Tibial artery (tissue), 4 donors: ENCODE results near the gene AXIN1.
"Not testable (repeated sequence)": the region's sequence is repeated elsewhere in the genome, so short reads cannot be mapped to it uniquely, and the experiment has no call there.

Experiments
- DNase-seq, 2 donors: peaks; one replicate each; pipeline ENCODE4 v3.0.0-alpha.2; 2019
- H3K27ac ChIP-seq, 2 donors: fragments of 200-600 bp; sonication (generic) in 1 of 2; 1 replicate in 1 of 2; 2 replicates in 1 of 2; pipeline ENCODE4 v1.5.1; 2018 to 2019; ENCODE audit warnings: mild to moderate bottlenecking in 1 of 2
- H3K27me3 ChIP-seq, 2 donors: fragments of 200-600 bp; sonication (generic) in 1 of 2; one replicate each; pipeline versions ENCODE4 v1.5.1 to v1.6.0; 2016 to 2019
- H3K36me3 ChIP-seq, 3 donors: fragments of 200-600 bp; sonication (generic) in 2 of 3; one replicate each; pipeline ENCODE4 v1.5.1; 2016 to 2019; ENCODE audit warnings: mild to moderate bottlenecking in 2 of 3
- H3K4me1 ChIP-seq, 4 donors: fragments of 200-600 bp; sonication (generic) in 2 of 4; 1 replicate in 3 of 4; 2 replicates in 1 of 4; pipeline ENCODE4 v1.5.1; 2016 to 2019
- H3K4me3 ChIP-seq, 2 donors: fragments of 200-600 bp; sonication (generic) in 1 of 2; 1 replicate in 1 of 2; 2 replicates in 1 of 2; pipeline ENCODE4 v1.5.1; 2018 to 2019; ENCODE audit warnings: mild to moderate bottlenecking in 2 of 2
- H3K9me3 ChIP-seq, 3 donors: fragments of 200-600 bp; sonication (generic) in 1 of 3; one replicate each; pipeline ENCODE4 v1.5.1; 2016 to 2019
- intact Hi-C: fragments of 100-400 bp; cut with DNase I; formaldehyde crosslinking; loops from one replicate; pipeline ENCODE4 v1.15.0; 2023; ENCODE audit warnings: low total_unique reads
- TF ChIP-seq, protein P1 (sequence below), 2 experiments: fragments of 200-600 bp in 1 of 2; fragments of 450-650 bp in 1 of 2; IDR thresholded peaks; one replicate each; pipeline ENCODE4 v1.5.1; 2017 to 2019; ENCODE audit warnings: antibody characterized with exemption in 2 of 2, mild to moderate bottlenecking in 1 of 2, moderate library complexity in 1 of 2

AXIN1 gene

DNA sequence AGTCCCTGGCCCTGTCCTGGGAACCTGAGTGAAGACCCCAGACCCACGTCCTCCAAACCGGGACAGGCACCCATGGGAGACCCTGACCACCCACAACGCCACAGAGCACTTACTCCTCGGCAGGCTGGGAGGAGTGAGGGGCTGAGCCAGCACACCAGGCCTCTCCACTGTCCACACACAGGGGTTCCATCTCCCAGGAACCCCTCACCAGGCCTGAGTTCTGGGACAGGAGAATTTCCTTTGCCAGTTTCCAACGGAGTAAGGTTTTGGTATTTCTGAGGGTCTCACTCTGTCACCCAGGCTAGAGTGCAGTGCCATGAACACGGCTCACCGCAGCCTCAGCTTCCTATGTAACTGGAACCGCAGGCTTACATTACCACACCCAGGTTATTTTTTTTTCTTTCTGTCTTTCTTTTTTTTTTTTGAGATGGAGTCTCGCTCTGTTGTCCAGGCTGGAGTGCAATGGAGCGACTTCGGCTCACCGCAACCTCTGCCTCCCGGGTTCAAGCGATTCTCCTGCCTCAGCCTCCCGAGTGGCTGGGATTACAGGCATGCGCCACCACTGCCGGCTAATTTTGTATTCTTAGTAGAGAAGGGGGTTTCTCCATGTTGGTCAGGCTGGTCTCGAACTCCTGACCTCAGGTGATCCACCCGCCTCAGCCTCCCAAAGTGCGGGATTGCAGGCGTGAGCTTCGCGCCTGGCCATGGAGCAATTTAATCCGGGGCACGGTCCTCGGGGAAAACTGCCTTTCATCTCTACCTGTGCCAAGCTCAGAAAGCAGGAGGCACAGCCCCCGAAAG is 27.6 kb upstream of the AXIN1 start:
- H3K36me3 ChIP-seq, result peaks cover 16 to 27% (median 21%) of the 10 kb centered on the region in 3 donors
- TF ChIP-seq, protein P1, sequence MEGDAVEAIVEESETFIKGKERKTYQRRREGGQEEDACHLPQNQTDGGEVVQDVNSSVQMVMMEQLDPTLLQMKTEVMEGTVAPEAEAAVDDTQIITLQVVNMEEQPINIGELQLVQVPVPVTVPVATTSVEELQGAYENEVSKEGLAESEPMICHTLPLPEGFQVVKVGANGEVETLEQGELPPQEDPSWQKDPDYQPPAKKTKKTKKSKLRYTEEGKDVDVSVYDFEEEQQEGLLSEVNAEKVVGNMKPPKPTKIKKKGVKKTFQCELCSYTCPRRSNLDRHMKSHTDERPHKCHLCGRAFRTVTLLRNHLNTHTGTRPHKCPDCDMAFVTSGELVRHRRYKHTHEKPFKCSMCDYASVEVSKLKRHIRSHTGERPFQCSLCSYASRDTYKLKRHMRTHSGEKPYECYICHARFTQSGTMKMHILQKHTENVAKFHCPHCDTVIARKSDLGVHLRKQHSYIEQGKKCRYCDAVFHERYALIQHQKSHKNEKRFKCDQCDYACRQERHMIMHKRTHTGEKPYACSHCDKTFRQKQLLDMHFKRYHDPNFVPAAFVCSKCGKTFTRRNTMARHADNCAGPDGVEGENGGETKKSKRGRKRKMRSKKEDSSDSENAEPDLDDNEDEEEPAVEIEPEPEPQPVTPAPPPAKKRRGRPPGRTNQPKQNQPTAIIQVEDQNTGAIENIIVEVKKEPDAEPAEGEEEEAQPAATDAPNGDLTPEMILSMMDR (IDR thresholded peaks at IDR 0.05), result no peak
- peak overlapping the region in 1 of 2 donors; percentile 64 for H3K27ac ChIP-seq
- H3K9me3 ChIP-seq, result no peaks in the 10 kb centered on the region
- intact Hi-C loops, result no loop called here
- H3K27me3 ChIP-seq, result no peaks in the 10 kb centered on the region
- peak overlapping the region; percentile 83 to 96 for H3K4me3 ChIP-seq
- H3K4me1 ChIP-seq, result peaks cover 0 to 41% (median 22%) of the 10 kb centered on the region in 4 donors
- DNase-seq, result no peak

DNA sequence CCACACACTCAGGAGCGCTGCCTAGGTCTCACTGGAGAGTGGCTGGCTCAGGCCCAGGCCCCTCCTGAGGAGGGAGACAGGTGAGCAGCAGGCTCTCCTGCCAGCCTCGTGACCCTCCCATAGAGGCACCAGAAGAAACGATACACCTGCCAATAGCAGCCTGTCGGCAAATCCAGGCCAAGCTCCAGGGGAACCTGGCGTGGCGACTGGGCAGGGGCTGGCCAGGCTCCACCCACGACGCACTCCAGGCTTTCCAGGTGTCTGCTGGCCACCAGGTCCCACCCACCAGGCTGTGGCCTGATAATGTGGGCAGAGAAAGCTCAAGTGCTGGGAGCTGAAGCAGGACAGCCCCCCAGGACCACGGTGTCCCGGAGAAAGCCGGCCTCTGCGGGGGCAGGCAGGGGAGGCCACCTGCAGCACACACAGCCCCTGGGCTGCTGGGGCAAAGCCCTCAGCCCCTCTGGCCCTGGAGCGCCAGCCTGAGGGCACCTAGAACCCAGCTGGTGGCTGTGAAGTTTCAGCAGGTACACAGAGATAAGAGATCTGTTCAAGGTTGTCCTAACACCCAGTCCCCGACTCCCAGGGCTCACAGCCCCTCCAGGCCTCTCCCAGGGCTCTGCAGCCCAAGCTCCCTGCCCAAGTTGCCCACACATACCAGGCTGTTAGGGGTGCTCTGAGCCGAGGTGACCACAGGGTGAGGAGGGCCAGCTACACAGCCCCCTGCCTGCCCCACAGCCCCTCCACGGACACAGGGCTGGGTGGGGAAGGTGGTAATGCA is 26.8 kb upstream of the AXIN1 start:
- Histone ChIP-seq H3K27ac (no peak overlapping the region), H3K27me3 (no peaks in the 10 kb centered on the region), H3K4me1 (peaks cover 0 to 41% (median 22%) of the 10 kb centered on the region in 4 donors), H3K36me3 (peaks cover 16 to 35% (median 28%) of the 10 kb centered on the region in 3 donors), H3K4me3 (no peak overlapping the region), H3K9me3 (no peaks in the 10 kb centered on the region)
- intact Hi-C loops, result no loop called here
- TF ChIP-seq, protein P1 (IDR thresholded peaks at IDR 0.05), result no peak
- no peak for DNase-seq

DNA sequence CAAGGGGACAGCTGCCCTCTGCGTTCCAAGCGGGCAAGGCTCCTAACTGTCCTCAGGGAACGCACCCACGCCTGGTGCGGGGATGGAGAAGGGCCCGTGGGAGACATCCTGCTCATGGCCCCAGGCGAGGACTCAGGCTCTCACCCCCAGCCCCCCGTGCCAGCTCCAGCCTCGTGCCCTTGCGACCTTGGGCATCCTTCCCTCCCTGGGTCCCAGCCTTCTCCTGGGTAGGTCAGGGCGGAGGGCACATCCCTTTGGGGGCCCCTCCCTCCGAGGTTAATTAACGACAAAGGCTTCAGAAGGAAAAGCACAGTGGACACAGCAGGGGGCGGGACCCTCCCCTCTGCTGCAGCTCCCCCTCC is 26.3 kb upstream of the AXIN1 start:
- peaks cover 0 to 40% (median 22%) of the 10 kb centered on the region in 4 donors for H3K4me1 ChIP-seq
- H3K36me3 ChIP-seq, result peaks cover 16 to 40% (median 33%) of the 10 kb centered on the region in 3 donors
- no peaks in the 10 kb centered on the region for H3K27me3 ChIP-seq
- H3K27ac ChIP-seq, result no peak overlapping the region
- TF ChIP-seq, protein P1 (IDR thresholded peaks at IDR 0.05), result no peak
- no peaks in the 10 kb centered on the region for H3K9me3 ChIP-seq
- intact Hi-C loops, result no loop called here
- no peak for DNase-seq
- no peak overlapping the region for H3K4me3 ChIP-seq

DNA sequence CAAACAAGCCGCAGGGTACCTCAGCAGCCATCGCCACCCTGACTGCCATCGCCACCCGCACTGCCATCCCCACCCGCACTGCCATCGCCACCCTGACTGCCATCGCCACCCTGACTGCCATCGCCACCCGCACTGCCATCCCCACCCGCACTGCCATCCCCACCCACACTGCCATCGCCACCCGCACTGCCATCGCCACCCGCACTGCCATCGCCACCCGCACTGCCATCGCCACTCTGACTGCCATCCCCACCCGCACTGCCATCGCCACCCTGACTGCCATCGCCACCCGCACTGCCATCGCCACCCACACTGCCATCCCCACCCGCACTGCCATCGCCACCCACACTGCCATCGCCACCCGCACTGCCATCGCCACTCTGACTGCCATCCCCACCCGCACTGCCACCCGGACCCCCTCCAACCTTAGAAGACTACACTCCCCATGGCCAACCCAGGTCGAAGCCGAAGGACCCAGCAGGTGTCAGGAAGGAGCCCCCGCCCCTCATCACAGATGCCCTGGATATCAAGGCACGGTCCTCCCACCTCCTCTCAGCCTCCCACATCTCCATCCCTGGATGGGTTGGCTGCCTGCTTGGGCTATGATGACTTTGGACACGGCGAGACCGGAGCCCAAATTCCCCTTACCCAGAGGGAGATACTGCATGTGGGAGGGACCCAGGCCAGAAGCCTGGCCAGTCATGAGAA is 25.7 kb upstream of the AXIN1 start:
- H3K4me3 ChIP-seq, DNase-seq, H3K27ac ChIP-seq, H3K9me3 ChIP-seq, H3K27me3 ChIP-seq, intact Hi-C loops: not testable (repeated sequence)
- Histone ChIP-seq H3K36me3 (peaks cover 16 to 46% (median 38%) of the 10 kb centered on the region in 3 donors), H3K4me1 (peaks cover 0 to 35% (median 22%) of the 10 kb centered on the region in 4 donors)

DNA sequence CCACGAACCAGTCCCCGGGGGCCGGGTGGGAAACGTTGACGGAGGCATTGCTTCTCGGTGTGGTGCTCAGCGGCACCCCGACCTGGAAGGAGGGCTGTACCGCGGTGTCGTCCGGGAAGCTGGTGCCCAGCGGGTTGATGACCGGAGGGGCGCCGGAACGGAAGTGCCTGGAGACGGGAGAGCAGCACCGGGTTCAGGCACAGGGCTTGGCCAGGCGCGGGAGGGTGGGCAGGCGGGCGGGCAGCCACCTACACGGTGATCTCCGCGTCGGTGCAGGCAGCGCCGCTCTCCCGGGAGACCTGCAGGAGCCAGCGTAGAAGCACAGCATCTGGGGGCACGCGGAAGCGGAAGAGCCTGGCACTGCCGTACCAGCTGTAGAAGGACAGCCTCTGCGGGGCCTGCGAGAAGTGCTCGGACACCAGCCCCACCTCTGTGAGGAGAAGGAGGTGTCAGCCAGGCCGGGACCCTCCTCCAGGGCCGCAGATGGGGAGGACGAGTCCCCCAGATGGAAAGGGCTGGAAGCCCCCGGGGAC is 25.0 kb upstream of the AXIN1 start:
- DNase-seq, result no peak
- peaks cover 0 to 27% (median 16%) of the 10 kb centered on the region in 4 donors for H3K4me1 ChIP-seq
- peaks cover 16 to 54% (median 46%) of the 10 kb centered on the region in 3 donors for H3K36me3 ChIP-seq
- no peaks in the 10 kb centered on the region for H3K27me3 ChIP-seq
- H3K27ac ChIP-seq, result no peak overlapping the region
- H3K9me3 ChIP-seq, result no peaks in the 10 kb centered on the region
- no peak overlapping the region for H3K4me3 ChIP-seq
- intact Hi-C loops, result no loop called here
- TF ChIP-seq, protein P1 (IDR thresholded peaks at IDR 0.05), result no peak
